ENCODE data around the gene CEACAM1. TPM values are rescaled to one million over a fixed set of nuclear protein-coding genes. Genes with fewer than 3 reads are reported as not detected.

The CEACAM1 gene
- total RNA-seq, 1 experiment from 2014 or later = 1.5 TPM

DNA sequence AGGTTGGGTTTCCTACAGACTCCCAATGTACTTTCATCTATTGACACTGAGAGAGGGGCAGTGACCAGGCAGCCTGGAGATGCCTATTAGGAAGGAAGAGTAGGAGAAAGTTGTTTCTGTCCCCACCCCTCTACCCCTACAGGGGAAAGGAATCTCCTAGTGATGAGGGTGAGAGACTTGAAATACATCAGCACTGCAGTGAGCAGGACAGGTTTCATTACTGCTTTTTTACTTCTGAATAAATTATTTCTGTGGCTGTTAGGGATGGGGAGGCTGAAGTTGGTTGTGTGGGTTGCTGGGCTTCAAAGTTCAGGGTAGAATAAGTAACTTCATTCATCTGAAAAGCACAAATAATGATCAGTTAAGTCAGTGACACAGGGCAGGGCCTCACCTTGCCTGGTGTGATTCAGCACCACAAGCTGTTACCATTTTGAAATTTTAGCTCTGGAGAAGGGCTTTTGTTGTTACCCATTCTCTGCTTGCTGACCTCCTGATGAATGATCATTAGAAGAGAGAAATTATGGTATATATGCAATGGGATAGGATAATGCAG lies 19.3 kb downstream of the CEACAM1 start:
- Mint-ChIP-seq H3K27ac (0 out of 7 replicates have a peak overlapping the region, but pooled peaks of 1 of the 3 experiments have one; percentile 13), H3K9me3 (no peaks in the 10 kb centered on the region), H3K36me3 (ENCODE audit: insufficient read depth in 1 of 3, low read depth in 3 of 3) (peaks cover 0 to 4% (median 0%) of the 10 kb centered on the region in 3 experiments; a peak in 1 of 7 replicates), H3K4me3 (no peak overlapping the region), H3K27me3 (ENCODE audit: low read depth) (peaks cover 3% of the 10 kb centered on the region), H3K4me1 (peaks cover 52 to 56% of the 10 kb centered on the region in 2 experiments)
- H4K5ac ChIP-seq (ENCODE audit: insufficient read length, low read depth, low read length) = no peak overlapping the region
- no peak overlapping the region for H3K27ac ChIP-seq (ENCODE audit: insufficient read length, low read depth, low read length)
- no peaks in the 10 kb centered on the region for H3K9me3 ChIP-seq (ENCODE audit: control insufficient read depth, low read depth, low read length)
- no peak overlapping the region for H2AFZ ChIP-seq (ENCODE audit: low read length)
- no peak overlapping the region for H2BK120ac ChIP-seq (ENCODE audit: low read depth, low read length, poor library complexity, severe bottlenecking)
- no peak overlapping the region for H4K8ac ChIP-seq (replicated peaks; ENCODE audit: insufficient read length, low read depth, low read length)
- H4K20me1 ChIP-seq (ENCODE audit: control insufficient read depth, insufficient read depth, insufficient read length) = no peaks in the 10 kb centered on the region
- H3K4me1 ChIP-seq (ENCODE audit: insufficient read depth, low read length) = peaks cover 4% of the 10 kb centered on the region; the same call in 1 of the 2 replicates
- no peak overlapping the region for H2BK5ac ChIP-seq (ENCODE audit: insufficient read length, low read length)
- no peak overlapping the region for H3K56ac ChIP-seq (ENCODE audit: insufficient read length, low read depth, low read length)
- TF ChIP-seq, protein P1, sequence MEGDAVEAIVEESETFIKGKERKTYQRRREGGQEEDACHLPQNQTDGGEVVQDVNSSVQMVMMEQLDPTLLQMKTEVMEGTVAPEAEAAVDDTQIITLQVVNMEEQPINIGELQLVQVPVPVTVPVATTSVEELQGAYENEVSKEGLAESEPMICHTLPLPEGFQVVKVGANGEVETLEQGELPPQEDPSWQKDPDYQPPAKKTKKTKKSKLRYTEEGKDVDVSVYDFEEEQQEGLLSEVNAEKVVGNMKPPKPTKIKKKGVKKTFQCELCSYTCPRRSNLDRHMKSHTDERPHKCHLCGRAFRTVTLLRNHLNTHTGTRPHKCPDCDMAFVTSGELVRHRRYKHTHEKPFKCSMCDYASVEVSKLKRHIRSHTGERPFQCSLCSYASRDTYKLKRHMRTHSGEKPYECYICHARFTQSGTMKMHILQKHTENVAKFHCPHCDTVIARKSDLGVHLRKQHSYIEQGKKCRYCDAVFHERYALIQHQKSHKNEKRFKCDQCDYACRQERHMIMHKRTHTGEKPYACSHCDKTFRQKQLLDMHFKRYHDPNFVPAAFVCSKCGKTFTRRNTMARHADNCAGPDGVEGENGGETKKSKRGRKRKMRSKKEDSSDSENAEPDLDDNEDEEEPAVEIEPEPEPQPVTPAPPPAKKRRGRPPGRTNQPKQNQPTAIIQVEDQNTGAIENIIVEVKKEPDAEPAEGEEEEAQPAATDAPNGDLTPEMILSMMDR (conservative IDR thresholded peaks at IDR 0.05) = no peak
- no peak overlapping the region for H2BK15ac ChIP-seq (ENCODE audit: low read depth, low read length)
- no peaks in the 10 kb centered on the region for H3K27me3 ChIP-seq (ENCODE audit: insufficient read depth, low read length)
- no peak overlapping the region for H3K18ac ChIP-seq (ENCODE audit: insufficient read length, low read depth, low read length)
- H3K79me2 ChIP-seq (ENCODE audit: insufficient read depth, low read length) = no peaks in the 10 kb centered on the region
- H2BK20ac ChIP-seq (ENCODE audit: low read depth, low read length, poor library complexity, severe bottlenecking) = no peak overlapping the region
- no peak overlapping the region for H3T11ph ChIP-seq (ENCODE audit: low read length)
- no peaks in the 10 kb centered on the region for H3K79me1 ChIP-seq (ENCODE audit: insufficient read depth, low read depth, low read length, poor library complexity, severe bottlenecking)
- H2BK12ac ChIP-seq (ENCODE audit: insufficient read length, low read depth, low read length) = no peak overlapping the region
- no peak overlapping the region for H3K9ac ChIP-seq (ENCODE audit: extremely low read depth, insufficient read length, low read length)
- no peak for DNase-seq
- H3K23ac ChIP-seq (ENCODE audit: insufficient read length, low read depth, low read length) = no peak overlapping the region
- H3K4ac ChIP-seq (ENCODE audit: low read depth, low read length) = no peak overlapping the region
- no peak overlapping the region for H2AK5ac ChIP-seq (ENCODE audit: insufficient read length, low read length)
- no peak overlapping the region for H3K4me2 ChIP-seq (ENCODE audit: insufficient read depth, insufficient read length, low read length)
- H3K23me2 ChIP-seq (ENCODE audit: insufficient read length, low read depth, low read length, poor library complexity, severe bottlenecking) = no peaks in the 10 kb centered on the region
- H4K91ac ChIP-seq (ENCODE audit: insufficient read length, low read depth, low read length) = no peak overlapping the region
- H3K14ac ChIP-seq (ENCODE audit: insufficient read depth, low read length) = no peak overlapping the region
